ENCODE data around the gene ECT2.
"Not testable (repeated sequence)": the region's sequence is repeated elsewhere in the genome, so short reads cannot be mapped to it uniquely, and the experiment has no call there.

Gene ECT2

DNA sequence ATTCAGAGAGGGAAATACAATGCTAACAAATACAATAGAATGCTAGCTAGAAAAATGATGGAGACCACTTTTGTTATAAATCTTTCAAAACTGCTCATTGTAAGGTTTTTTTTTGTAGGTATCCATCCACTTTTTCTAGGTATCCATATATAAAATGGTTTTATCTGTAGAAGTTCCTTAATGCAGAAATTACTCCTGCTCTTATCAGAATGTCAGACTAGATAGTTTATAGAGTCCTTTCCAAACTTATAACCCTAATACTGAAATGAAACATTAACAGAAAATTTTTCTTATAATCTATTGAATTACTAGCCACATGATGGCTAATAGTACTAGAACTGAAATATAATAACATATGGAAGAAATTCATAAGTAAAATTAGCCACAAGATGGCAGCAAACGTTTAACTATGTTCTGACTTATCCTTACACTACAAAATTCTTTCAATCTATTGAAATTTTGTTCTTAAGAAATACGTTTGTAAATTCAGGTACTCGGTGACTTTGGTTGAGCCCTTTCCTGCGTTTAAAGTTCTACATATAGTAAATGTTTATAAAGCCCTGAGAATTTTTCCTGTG, 58.5 kb downstream of the ECT2 start:
- DNase-seq (ENCODE audit: low read depth): no peak

DNA sequence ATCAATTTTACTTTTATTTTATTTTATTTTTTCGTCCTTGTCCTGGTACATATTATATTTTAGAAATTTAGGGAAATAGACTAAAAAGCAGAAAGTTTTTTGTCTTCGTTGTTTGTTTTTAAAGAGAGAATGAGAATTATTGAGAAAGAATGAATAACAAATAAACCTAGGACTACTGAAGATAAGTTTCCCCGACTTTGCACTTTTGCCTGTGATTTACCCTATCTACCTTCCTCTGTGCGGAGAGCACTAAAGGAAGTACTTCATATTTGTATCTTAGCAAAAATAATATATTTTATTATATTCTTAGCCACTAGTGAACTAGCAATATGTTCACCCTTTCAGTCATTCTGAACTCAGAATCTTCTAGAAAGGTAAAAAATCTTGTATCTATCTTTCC, 60.6 kb downstream of the ECT2 start:
- DNase-seq (ENCODE audit: low read depth): no peak

DNA sequence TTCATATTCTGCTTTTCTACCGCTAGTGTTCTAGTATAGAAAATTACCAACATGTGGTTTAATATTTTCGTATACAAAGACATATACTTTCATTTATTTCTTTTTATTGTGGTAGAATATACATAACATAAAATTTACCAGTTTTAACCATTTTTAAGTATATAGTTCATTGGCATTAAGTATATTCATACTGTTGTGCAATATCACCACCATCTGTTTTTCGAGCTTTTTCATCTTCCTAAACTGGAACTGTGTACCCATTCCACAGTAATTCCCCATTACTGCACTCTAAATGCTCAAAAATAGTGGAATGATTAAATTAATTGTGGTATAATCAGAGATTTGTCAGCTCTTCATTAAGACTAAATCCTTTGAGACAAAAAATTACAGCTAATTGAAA, 62.9 kb downstream of the ECT2 start:
- DNase-seq (ENCODE audit: low read depth): no peak

DNA sequence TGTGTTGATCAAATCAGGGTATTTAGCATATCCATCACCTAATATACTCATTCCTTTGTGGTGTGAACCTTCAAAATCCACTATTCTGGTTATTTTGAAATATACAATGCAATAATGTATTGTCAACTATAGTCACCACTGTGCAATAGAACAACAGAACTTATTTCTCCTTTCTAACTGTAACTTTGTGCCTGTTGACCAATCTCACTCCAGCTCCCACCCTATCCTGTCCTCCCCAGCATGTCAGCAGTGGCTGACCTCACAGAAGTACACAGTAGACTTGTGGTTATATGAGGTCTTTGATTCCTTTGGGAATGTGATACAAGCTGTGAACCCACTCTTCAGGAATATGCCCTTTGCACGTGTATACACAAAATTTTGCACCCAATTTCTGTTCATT, 64.2 kb downstream of the ECT2 start:
- DNase-seq (ENCODE audit: low read depth): no peak

DNA sequence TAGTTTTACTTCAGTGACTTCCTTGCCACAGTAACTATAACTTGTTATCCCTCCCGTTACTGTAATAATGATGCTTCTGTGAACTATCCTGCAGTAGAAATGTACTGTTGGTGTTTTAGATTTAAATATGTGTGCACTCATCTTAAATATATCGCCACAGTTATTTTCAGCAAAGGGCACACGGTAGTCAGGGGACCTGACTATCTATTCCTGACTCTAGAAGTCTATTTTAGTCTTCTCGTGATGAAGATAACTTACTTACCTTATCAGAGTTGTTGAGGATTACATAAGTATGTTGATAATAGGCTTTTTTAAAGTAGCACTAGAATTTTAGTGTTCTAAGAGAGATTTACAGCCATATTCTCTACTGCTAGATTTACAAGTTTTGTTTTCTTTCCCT, 65.3 kb downstream of the ECT2 start:
- no peak for DNase-seq (ENCODE audit: low read depth)

DNA sequence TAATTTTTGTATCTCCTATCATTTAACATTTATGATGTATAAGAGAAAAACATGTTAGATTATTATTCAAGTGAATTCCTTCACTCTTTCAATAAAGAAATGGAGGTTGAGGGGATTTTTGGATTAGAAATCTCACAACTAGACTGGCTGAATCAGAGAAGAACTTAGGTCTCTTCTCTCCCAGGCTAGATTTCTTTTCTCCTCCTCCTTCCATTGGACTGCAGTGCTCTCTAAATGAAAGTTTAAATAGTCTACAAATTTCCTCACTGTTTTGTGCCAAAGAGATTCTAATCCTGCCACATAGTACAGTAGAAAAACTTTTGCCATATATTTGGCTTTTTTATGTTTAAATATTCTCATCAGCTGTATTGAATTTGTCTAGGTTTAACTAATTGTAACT, 65.8 kb downstream of the ECT2 start:
- no peak for DNase-seq (ENCODE audit: low read depth)

DNA sequence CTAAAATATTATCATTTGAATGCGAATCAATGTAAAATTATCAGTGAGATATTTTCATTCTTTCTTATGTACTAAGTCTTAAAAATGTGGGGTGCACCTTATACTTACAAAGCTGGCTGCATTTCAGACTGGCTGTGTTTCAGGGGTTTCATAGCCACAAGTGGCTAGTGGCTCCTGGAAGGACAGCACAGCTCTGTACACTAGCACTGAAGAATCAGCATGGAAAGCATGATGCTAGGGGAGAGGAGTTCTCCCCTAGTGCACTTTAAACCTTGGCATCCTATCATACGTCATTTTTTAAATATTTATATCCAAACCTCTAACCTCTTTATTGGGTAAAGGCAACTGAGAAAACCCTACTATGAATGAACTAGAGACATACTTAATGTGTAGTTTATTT, 66.4 kb downstream of the ECT2 start:
- no peak for DNase-seq (ENCODE audit: low read depth)

DNA sequence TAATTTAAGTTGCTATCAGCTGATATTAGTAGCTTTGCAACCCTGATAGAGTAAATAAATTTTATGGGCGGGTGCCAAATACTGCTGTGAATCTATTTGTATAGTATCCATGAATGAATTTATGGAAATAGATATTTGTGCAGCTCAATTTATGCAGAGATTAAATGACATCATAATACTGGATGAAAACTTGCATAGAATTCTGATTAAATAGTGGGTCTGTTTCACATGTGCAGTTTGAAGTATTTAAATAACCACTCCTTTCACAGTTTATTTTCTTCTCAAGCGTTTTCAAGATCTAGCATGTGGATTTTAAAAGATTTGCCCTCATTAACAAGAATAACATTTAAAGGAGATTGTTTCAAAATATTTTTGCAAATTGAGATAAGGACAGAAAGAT, 70.0 kb downstream of the ECT2 start:
- no peak for DNase-seq (ENCODE audit: low read depth)

DNA sequence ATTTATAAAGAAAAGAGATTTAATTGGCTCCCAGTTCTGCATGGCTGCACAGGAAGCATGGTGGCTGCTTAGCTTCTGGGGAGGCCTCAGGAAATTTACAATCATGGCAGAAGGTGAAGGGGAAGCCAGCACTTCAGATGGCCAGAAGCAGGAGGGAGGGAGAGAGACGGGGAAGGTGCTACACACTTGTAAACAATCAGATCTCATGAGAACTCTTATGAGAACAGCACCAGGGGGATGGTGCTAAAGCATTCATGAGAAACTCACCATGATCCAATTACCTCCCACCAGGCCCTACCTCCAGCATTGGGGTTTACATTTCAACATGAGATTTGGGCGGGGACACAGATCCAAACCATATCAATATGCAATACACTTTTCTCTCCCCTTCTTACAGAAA, 73.7 kb downstream of the ECT2 start:
- no peak for DNase-seq (ENCODE audit: low read depth)

DNA sequence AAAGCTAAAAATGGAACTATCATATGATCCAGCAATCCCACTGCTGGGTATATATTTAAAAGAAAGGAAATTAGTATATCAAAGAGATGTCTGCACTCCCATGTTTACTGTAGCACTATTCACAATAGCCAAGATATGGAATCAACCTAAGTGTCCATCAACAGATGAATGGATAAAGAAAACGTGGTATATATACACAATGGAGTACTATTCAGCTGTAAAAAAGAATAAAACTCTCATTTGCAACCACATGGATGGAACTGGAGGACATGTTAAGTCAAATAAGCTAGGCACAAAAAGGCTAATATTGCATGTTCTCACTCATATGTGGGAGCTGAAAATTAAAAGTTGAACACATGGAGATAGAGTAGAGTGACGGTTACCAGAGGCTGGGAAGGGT, 76.7 kb downstream of the ECT2 start:
- not testable (repeated sequence) for DNase-seq (ENCODE audit: low read depth)

DNA sequence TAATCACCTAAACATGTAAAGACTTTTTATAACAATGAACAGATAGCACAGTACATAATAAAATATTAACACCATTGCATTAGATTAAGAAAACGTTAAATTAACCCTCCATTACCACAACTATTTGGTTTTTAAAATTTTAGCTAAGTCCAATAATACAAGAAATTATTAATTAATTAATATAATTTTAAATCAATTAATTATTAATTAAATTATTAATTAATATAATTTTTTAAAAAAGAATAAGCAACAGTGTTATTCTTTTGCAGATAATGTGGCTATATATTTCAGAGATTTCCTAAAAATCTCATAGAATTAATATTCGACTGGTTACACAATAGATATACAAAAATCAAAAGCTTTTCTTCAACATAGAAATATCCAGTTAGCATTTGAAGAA, 82.5 kb downstream of the ECT2 start:
- DNase-seq (ENCODE audit: low read depth): no peak

DNA sequence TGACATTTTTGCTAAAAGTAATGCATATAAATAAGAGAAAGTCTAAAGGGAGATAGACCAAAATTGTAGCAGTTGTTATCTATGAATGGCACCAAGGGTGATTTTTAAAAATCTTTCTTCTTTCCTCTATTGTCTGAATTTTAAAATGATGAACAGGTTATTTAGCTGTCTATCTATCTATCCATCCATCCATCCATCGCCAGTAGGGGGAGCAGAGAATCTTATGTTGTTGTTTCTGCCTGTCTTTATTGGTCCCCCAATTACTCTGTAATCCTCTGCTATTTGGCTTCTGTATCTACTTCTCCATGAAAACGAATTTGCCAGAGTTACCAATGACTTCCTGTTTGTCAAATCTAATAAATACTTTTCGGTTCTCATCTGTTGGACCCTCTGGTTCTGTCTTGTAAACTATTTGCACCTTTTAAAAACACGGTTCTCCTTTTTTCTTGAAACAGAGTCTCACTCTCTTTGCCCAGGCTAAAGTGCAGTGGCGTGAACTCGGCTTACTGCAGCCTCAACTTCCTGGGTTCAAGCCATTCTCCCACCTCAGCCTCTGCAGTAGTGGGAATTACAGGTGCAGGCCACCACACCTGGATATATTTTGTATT, 86.0 kb downstream of the ECT2 start:
- DNase-seq (ENCODE audit: low read depth): no peak

DNA sequence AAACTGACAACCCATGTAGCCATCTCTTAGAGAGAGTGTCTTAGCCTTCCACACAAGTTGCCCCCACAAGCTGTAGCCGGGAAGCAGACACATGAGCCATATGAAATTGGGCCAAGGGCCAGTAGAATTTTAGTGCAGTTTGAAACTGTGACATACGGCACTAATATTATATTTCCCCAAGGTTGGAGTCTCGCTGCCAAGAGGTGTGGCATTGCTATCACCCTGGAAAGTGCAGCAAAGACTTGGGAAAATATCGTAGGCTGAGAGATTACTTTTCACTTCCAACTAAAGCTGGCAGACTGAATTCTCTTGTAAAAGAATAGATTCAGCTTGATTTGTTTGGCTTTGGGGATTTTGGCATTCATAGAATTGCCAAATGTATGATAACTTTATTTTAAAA, 89.2 kb downstream of the ECT2 start:
- DNase-seq (ENCODE audit: low read depth): no peak

DNA sequence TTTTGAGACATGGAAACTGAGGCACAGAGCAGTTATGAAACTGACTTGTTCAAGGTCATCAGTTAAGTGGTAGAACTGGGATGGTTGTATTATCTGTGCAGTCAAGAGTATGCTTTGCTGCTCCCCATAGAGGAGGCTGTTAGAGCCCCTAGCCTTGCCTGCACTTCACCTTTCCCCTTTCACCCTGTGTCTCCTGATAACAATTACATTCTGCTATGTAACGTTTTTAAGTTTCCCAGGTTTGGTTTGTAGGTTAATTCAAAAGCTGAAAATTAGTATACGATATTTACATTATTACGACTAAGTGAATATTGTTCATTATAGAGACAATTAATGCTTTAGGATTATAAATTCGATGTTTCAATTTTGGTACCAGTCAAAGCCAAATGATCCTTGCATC, 89.9 kb downstream of the ECT2 start:
- no peak for DNase-seq (ENCODE audit: low read depth)

DNA sequence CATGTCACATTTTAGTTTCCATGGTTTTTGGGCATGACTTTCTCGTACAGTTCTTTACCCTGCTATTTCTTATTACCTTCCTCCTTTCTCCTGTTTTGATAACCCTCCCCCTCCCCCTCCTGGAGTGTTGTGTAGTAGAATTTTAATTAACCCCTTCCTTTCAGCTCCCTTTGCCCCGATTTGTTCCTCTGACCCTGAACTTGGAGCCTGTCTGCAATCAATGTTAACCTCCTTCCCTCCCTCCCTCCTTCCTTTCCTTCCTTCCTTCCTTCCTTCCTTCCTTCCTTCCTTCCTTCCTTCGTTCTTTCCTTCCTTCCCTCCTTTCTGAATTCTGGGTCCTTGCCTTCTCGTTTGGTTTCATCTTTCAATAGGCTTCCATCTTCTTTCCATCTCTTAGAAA, 90.4 kb downstream of the ECT2 start:
- DNase-seq (ENCODE audit: low read depth): no peak

DNA sequence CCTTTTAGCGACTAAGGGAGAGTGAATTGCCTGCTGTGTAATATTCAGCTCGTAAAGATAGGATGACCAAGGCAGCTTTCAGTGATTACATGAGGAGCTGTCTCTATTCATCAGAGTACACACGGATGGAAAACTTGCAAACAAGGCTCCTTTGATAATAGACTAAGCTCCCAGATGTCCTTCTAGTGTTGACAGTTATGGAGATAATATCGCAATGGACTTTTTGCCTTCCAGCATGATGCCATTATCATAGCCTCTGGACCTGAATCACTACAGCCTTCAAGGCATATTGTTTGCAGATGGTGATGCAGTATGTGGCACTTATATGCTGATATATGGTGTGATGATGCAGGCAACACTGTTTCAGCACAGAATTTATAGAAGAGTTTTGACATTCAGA, 93.9 kb downstream of the ECT2 start:
- no peak for DNase-seq (ENCODE audit: low read depth)

DNA sequence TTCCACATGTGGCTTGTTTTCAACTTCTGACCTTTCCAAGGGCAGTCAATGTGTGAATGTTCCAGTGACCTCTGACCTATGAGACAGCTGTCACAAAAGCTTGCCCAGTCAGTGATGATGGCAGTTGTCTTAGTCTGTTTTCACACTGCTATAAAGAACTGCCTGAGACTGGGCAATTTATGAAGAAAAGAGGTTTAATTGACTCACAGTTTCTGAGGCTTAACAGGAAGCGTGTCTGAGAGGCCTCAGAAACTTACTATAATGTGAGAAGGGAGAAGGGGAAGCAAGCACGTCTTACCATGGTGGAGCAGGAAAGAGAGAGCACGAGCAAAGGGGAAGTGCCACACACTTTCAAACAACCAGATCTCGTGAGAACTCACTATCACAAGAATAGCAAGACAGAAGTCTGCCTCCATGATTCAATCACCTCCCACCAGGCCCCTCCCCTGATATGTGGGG, 95.6 kb downstream of the ECT2 start:
- no peak for DNase-seq (ENCODE audit: low read depth)

DNA sequence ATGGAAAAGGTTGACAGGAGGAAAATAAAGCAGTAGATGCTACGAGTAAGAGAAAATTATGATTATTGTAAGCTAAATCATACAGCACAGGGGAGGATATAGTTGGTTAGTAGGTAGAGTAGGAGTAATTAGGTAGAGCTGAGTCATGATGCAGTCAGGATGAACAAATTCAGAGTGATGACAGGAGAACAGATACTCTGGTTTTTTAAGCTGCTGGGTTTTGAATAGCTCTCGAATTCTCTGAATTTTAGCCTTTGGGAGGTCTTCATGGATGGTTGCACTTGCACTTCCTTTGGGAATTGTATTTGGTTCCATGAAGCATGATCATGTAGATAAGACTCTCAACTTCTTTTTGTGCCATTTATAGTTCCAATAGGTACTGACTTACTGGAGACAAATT, 96.2 kb downstream of the ECT2 start:
- DNase-seq (ENCODE audit: low read depth): no peak

DNA sequence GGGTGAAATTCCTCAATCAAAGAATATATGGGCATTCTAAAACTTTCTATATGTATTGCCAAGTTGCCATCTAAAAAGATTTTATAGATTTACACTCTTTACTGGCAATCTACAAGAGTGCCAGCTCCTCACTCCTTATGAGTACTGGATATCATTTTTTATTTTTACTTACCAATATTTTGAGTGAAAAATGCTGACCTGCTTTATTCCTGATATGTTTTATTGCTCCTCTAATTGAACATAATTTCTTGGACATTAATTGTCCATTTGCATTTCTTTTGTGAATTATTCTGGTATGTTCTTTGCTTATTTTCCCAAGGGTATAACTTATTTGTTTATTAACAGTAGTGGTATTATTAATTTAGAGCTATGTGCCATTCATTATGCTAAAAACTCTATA, 96.8 kb downstream of the ECT2 start:
- DNase-seq (ENCODE audit: low read depth): no peak

DNA sequence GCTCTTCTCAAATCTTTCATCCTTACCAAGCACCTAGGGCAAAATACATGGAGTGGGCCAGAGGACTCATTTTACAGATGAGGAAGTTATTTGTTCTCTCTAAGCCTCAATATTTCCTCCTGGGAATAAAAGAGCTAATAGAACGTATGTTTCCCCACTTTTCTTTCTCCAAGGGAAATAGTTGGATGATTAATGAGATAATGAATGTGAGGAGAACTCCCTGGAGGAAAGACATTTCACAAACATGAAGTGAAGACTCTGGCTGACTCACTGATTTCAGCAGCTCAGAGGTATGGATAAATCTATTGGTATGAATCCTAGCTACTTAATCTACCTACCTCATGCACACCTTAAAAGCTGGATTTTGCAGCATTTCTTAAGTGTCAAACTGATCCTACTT, 98.4 kb downstream of the ECT2 start:
- DNase-seq (ENCODE audit: low read depth): no peak

DNA sequence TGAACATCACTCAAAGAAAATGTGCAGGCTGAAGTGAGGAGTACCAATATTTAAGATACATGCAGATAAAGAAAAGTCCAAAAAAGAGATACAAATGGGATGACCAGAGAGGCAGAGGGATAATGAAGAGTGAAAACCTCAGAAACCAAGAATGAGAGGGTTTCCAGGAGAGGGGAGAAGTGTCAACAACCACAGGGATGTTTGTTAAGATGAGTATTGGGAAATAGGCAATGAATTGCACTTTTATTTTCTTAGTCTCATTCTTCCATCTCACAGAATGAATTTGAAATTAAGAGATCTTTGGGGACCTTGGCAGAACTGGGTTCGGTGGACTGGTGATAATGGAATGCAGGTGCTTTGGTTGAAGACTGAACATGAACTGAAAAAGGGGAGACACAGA, 102.5 kb downstream of the ECT2 start:
- DNase-seq (ENCODE audit: low read depth): no peak

DNA sequence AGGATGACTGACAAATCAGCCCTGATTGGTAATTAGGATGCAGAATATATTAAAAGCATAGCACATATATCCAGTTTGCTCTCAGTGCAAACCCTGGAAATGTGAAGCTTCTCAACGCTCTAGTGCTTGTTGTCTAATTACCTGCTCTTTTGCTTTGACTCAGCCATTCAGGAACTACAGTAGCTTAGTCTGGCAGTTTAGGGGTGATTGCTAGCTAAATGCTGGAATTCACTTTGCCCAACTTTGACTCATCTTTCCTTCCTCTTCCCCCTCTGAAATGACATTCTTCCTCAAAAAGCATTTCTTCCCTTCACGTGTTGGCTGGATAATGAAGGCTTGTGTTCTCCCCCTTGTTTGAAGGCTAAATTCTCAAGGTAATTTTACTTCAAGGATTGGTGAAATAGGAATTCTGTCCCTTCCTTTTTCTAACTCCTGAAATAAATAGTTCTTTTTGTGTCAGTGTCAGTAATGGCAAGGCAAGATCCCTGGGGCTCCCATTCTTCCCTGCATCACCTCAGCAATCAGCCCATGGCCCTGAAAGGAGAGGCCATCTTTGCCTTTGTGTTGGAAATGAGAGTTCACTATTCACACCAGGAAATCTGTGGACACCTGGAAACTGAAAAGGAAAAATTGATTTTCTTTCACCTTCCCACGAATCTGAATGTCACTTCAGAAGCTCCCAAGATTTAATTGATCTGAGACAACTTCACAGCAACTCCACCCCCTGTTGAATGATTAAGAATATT, 103.6 kb downstream of the ECT2 start:
- no peak for DNase-seq (ENCODE audit: low read depth)

DNA sequence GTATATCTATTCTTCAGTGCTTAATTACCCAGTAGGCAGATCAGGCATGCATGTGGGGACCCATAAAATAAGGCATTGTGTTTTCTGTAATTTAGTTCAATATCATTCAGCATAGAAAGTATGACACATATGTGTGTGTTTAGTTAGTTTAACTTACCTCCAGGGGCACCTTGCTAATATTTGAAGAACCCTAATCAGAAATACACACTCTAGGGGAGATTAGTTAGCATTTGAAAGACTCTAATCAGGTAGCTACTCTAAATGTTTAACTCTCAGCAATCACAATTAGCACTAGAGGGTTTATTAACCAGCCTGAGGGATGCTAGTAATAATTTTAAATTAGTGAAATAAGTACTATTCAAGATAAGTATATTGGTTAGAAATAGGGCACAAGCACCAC, 104.5 kb downstream of the ECT2 start:
- no peak for DNase-seq (ENCODE audit: low read depth)
